Fibroblast of skin of left quadriceps (primary cell): ENCODE data around the gene FAR1.
"Not testable (repeated sequence)": the region's sequence is repeated elsewhere in the genome, so short reads cannot be mapped to it uniquely, and the experiment has no call there.

Experiments
- DNase-seq, 2 experiments: peaks; one replicate each; pipeline ENCODE4 v3.0.0-alpha.2; 2013; ENCODE audit warnings: low read depth in 2 of 2

FAR1 gene, protein sequence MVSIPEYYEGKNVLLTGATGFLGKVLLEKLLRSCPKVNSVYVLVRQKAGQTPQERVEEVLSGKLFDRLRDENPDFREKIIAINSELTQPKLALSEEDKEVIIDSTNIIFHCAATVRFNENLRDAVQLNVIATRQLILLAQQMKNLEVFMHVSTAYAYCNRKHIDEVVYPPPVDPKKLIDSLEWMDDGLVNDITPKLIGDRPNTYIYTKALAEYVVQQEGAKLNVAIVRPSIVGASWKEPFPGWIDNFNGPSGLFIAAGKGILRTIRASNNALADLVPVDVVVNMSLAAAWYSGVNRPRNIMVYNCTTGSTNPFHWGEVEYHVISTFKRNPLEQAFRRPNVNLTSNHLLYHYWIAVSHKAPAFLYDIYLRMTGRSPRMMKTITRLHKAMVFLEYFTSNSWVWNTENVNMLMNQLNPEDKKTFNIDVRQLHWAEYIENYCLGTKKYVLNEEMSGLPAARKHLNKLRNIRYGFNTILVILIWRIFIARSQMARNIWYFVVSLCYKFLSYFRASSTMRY

DNA sequence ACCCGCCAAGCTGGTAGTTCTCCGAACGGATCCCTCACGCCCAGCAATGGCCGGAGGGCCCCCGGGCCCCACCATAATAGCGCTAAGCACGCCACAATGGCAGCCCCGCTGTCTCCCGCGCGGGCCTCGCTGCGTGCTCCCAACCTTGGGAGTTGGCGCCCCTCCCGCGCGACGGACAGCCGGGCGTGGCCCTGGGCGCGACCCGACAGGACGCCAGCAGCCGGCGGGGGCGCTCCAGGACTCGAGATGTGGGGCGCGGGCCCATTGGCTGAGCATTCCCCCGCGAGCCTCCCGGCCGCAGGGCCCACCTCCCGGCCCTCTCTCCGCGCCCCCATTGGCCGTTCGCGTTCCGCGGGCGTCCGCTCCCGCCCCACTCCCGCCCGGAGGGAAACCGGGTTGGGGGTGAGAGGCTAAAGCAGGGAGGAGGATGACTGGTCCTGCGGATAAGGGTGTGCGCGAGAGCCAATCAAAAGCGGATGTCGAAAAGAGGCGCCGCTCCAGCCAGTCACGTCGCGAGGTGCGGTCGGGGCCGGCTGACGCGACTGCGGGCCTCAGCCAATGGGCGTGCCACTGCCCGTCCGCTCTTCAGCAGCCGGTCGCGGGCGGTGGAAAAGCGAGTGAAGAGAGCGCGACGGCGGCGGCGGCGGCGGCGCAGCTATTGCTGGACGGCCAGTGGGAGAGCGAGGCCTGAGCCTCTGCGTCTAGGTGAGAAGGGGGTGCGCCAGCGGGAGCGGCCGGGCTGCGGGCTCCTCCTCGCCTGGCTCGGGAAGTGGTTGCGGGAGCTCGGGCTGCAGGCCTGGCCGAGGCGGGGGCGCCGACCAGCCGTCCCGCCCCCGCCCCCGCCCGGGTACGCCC is at the start of gene FAR1:
TSS of gene FAR1 (plus strand) at position 567 of the 855 bp plus-strand sequence. CDS start 26,098 bp downstream, outside the sequence.
- peak; percentile 98 to 99 for DNase-seq

DNA sequence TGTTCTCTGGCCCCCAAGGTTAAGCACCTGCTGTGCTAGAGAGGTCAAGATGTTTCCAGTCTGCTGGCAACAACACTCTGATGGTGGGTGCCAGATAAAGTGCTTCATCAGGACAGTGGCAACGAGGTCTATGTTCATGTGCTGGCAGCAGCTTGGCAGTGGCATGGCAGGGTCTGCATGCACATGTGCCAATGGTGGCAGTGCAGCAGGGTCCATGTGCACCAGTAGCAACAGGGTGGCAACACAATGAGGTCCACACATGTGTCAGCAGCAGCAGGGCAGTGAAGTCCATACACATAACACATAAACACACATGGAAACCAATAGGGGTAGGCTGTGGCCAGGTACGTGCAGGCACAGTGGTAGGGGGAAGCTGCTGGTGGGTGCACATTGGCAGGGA is 48.4 kb upstream of the FAR1 start:
- no peak for DNase-seq

DNA sequence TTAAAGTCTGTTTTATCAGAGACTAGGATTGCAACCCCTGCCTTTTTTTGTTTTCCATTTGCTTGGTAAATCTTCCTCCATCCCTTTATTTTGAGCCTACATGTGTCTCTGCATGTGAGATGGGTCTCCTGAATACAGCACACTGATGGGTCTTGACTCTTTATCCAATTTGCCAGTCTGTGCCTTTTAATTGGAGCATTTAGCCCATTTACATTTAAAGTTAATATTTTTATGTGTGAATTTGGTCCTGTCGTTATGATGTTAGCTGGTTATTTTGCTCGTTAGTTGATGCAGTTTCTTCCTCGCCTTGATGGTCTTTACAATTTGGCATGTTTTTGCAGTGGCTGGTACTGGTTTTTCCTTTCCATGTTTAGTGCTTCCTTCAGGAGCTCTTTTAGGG is 41.6 kb upstream of the FAR1 start:
- not testable (repeated sequence) for DNase-seq

DNA sequence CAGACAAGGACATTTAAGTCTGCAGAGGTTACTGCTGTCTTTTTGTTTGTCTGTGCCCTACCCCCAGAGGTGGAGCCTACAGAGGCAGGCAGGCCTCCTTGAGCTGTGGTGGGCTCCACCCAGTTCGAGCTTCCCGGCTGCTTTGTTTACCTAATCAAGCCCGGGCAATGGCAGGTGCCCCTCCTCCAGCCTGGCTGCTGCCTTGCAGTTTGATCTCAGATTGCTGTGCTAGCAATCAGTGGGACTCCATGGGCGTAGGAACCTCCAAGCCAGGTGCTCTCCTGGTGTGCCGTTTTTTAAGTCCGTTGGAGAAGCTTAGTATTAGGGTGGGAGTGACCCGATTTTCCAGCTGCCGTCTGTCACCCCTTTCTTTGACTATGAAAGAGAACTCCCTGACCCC is 39.8 kb upstream of the FAR1 start:
- DNase-seq = not testable (repeated sequence)

DNA sequence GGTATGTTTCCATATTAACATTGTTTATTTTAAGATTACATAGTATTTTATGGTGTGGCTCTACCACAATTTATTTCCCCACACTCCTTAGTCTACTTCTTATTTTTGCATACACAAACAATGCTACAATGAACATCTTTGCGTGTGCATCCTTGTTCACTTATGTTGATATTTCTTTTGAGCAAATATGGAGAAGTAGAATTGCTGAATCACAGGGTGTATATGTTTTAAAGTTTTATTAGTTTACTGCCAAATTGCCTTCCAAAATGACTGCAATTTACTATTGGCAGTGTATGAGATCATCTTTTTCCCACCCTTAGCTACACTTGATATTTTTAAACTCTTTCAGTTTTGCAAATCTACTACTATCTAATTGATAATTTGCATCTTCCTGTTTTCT is 38.7 kb upstream of the FAR1 start:
- no peak for DNase-seq

DNA sequence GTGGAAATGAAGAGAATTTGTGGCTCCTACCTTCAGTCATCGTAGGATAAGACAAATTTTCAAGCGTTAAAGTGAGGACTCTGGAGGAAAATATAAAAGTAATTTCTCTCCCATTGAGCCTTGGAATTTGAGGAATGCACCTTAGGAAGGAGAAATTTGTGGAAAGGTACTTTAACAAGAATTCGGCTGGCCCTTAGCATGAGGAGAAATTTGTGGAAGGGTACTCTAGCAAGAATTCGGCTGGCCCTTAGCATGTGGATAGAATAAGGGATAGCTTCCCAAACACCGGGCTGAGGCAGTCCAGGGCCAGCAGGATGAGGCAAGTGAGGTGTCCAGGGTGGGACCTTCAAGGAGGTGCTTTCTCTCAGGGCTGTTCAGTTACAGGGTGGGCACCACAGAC is 33.2 kb upstream of the FAR1 start:
- DNase-seq = no peak

DNA sequence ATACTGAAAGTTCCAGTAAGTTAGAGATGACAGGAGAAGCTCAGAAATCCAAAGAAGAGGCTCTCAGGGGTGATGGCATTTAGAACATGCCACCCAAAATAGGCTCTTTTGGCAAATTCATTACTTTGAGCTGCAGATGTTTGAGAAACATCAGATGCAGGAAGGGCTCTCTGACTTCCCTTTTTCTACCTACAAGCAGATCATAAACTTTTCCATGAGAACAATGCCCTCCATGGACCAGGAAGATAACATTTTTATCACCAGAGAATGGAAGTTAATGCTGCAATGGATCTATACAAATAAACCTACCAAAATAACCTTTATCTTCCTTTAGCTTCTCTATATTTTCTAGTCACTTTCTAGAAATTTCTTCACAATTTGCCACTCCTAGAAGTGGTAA is 32.7 kb upstream of the FAR1 start:
- DNase-seq = no peak

DNA sequence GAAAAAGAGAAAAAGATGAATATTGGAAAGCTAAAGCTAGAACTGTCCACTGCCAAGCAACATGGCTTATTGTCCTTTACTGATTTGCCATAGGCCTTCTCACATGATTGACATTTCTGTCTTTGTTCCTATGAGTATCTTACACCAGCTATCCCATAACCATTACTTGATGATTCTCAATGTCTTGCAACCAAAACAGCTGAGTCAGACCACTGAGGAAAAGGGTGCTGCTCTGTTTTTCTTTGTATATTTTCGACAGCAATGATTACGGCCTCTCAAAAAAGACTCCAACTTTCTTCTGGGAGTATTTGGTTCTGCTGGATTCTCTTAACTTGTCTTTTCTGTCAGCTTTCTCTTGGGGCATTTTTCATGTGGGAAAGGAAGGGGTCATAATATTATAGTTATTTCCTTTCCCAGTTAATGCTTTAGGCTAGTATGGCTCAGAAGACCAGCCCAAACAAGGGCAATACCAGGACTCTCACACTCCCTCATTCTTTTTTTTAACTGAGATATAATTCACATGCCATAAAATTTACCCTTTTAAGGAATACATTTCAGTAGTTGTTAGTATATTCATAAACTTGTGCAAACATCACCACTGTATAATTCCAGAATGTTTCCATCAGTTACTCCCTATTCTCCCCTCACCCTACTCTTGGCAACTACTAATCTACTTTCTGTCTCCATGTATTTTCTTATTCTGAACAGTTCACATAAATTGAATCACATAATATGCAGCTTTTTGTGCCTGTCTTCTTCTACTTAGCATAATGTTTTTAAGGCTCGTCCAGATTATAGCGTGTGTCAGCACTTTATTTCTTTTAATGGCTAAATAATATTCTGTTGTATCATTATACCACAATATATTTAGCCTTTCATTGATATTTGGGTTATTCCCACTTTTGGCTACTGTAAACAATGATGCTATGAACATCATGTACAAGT is 31.1 kb upstream of the FAR1 start:
- DNase-seq = no peak

DNA sequence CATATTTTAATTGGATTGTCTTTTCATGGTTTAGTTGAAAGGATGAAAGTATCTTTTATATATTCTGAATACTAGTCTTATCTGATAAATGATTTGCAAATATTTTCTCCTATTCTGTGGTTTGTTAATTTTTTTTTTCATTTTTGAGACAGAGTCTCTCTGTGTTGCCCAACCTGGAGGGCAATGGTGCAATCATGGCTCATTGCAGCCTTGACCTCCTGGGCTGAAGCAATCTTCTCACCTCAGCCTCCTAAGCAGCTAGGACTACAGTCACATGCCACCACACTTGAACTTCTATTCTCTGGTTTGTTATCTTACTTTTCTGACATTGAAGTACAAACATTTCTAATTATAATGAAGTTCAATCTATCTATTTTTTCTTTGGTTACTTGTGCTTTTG is 30.0 kb upstream of the FAR1 start:
- DNase-seq = no peak

DNA sequence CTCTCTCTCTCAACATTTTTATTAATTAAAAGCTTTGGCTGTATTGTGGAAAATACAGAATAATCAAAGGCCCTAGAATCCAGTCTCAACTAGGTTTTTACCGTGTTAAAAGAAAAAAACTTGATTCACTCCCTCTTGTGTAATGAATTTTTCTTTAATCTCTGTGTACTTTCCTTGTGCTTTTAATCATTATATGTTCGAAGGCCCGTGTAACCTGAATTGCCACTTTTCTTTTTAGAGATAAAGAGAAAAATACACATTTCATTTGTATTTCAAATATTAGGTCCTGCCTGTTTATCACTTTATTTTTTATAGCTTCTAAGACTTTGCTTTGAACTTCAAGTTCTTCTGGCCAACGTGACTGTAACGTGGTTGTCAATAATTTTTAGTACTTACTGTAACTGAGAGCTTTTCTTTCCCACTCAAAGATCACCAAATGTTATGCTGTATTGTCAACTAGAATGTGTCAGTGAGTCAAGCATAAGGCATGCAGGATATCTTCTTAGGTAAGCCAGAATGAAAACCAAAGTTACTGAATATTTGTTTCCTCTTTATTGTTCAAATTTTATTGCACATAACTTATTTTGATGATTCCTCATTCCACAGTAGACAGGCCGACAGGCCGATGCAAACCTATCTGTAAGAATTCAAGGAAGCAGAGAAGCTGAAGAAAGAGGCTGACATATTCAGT is 23.3 kb upstream of the FAR1 start:
- no peak for DNase-seq

DNA sequence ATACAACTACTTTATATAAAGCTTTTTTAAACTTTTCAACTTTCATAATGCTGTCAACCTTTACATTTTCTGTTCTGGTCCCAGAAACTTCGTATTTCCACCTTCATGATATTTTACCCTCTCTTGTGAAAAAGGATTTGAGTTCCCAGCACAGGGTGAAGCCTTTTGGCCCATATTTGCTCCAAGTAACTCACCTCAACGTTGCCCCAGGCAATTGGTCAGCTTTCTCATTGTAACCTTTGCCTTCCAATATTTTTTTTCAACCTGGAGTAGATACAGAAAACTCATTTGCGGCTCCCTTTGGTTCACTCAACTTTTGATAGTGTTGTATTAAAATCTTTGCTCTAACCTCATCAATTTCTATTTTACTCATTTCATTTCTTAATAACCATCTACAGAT is 21.1 kb upstream of the FAR1 start:
- no peak for DNase-seq

DNA sequence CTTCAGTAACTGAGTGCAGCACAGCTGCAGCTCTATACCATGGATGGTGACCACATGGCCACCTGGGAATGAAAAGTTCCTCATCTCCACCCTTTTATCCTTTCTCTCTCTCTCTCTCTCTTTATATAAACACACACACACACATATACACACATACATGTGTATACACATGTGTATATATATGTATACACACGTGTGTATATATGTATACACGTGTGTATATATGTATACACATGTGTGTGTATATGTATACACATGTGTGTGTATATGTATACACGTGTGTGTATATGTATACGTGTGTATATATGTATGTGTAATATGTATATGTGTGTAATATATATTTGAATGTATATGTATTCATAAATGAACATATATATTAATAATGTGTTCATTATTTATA is 18.8 kb upstream of the FAR1 start:
- DNase-seq = no peak

DNA sequence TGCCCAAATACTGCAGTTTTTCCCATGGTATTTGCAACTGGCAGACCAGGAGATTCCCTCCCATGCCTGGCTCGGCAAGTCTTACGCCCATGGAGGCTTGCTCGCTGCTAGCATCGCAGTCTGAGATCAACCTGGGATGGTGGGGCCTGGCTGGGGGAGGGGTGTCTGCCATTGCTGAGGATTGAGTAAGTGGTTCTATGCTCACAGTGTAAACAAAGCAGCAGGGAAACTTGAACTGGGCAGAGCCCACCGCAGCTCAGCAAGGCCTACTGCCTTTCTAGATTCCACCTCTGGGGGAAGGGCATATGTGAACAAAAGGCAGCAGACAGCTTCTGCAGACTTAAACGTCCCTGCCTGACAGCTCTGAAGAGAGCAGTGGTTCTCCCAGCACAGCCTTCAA is 17.0 kb upstream of the FAR1 start:
- DNase-seq = not testable (repeated sequence)

DNA sequence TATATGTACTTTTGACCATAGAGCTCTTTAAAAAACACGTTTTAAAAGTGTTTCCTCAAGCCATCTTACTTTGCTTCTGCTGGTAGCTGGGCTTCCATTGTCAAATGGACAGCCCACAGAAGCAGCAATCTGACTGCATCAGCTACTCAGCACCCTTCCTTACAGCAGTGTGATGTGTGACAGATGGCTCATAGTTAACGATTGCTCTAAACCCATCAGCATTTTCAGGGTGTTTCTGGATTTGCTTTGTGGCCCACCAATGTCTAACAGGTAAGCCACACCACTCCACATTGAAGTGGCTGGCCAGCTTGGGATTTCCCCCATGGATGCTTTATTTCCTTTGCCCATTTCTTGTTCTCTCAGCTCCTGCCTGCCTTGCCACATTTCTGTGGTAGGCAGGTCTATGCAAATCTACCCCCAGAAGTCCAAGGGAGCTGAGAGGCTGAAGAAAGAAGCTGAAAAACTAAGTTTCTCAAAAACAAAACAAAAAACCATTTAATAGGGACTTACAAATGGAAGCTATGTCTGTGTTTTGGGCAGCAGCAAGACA is 7.3 kb upstream of the FAR1 start:
- no peak for DNase-seq

DNA sequence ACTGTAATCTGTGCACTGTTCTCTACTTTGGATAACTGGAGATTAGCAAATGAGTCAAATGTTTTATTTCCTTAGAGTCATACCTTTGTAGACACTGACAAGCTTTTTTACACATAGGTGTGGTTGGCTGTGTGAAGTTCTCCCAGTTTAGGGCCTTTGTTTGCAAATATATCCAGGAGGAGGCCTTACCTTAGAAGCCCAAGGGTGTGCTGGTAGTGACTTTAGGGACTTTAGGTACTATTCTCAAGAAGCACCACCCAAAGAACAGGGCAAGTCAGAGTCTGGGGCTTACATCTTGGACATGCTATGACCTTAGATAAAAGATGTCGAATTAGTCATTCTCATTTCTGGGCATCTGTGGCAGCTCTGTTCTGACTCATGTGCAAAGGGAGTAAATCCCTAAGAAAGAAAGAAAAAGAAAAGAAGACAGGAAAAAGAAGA is 4.8 kb upstream of the FAR1 start:
- no peak for DNase-seq

DNA sequence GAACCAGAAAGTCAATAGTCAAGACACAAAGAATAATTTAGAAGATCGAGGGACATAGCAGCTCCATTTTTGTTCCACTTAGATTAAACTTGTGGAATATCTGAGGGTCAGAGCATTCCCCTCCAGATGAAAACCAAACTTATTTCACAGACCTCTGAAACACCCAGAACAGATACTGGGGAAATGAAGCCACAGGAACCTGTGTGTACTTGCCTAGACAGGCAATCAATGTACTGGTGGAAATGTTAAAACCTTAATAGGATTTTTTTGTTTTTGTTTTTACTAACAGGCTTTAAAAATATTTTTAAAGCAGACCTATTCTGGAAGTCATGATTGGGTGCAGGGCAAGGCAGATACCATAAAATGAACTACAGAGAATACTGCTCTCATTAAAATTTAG is 4.1 kb upstream of the FAR1 start:
- no peak for DNase-seq

DNA sequence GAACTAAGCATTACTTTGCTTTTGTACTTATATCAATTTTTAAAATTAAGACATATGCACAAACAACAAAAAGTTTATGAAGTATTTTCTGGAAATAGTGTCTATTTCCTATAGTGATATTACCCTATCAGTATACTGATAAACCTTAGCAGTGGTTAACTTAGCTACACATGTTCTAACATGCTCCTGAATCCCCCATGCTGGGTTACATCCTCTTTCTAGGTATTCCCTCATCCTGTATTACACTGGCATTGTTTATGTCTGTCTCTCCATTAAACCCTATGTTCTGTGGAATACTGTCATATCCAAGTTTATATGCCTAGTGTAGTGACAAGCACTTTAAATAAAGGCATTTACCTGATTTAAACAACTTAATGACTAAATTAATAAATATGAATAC is 1.8 kb upstream of the FAR1 start:
- no peak for DNase-seq

DNA sequence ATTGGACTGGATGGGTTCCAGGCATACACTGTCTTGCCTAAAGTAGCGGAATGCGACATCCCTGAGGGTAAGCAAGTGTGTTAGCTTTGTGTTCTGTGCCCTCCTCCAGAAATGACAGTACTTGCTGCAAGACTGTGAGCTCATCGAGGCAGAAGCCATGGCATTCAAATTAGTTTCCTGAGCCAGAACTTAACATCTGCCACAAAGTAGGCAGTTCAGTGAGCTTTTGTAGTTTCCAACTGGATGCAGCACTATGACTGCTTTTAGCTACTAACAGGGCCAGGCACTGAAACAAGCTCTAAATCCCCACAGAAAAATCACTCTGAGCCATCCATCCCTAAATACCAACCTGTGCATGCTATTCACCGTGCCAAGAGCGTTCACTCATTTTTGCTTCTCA is 1.2 kb upstream of the FAR1 start:
- no peak for DNase-seq

DNA sequence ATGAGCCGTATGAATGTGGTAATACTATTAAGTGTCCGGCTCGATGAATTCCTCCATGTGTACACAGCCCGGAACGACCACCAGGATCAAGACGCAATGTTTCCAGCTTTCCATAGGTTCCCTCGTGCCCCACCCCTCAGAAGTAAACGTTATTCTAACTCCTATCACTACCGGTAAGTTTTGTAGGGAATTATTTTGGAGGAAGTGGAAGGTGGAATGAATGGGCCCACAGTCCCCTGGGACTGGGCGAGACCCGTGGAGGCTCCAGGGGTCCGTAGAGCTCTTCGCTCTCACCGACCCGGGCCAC is 720 bp upstream of the FAR1 start:
- DNase-seq = no peak

DNA sequence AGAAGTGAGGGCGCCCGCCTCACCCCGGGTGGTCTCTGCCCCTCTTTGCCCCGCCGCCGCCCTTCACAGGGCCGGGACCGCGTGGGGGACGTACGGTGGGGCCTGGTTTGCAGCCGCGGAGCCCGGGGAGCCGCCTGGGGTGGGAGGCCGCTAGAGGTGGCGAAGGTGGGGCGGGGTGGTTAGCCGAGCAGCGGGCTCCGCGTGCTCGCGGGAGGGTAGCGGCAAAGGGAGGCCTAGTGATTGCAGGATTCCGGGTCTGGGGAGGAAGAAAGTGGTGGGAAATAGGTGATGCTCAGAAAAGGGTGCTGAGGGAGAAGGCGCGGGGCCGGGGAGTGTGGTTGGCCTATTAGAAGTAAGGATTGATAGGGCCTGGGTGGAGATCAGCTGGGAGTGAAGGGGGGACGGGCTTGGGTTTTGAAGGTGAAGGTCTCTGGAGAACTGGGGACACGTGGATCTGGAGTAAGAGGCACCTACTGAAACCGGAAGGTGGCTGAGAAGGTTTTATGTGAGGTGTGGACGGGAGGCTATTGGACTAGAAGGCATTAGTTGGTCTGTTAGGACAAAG is 571 bp downstream of the FAR1 start:
- no peak for DNase-seq
